GM12878 (cell line): ENCODE results near the gene MTMR4. TPM values are rescaled to one million over a fixed set of nuclear protein-coding genes. Genes with fewer than 3 reads are reported as not detected.

Source experiments
- ATAC-seq: fragments of 200-7000 bp; cut with Tn5 transposase; 3 replicates; pipeline ENCODE4 v1.9.1; 2020; ENCODE audit warnings: mild to moderate bottlenecking, moderate library complexity
- BruUV-seq: library from RNA; stranded (reverse); fragments of 400-500 nt; replicated peaks from 2 replicates; lab custom pipeline; 2021; lab: Mats Ljungman, UMichigan
- CTCF ChIA-PET: fragments of 300-600 bp; sonication (Branson Sonifier 250); formaldehyde crosslinking; extraction: SDS; loops from one replicate; lab custom pipeline; 2021; ENCODE audit warnings: inconsistent platforms; lab: Yijun Ruan, JAX
- POLR2A ChIA-PET: fragments of 350-600 bp; formaldehyde crosslinking; extraction: SDS; loops from one replicate; lab custom pipeline; 2021; ENCODE audit warnings: inconsistent platforms; lab: Charles Lee
- RAD21 ChIA-PET: fragments of 300-600 bp; sonication (Branson Sonifier 250); formaldehyde crosslinking; loops from one replicate; lab custom pipeline; 2023; ENCODE audit warnings: antibody characterized with exemption; ENCODE audit not compliant: unreplicated experiment; lab: Charles Lee
- SMC1A ChIA-PET: fragments of 300-600 bp; sonication (Branson Sonifier 250); formaldehyde crosslinking; loops from one replicate; lab custom pipeline; 2023; ENCODE audit not compliant: unreplicated experiment, uncharacterized antibody; lab: Charles Lee
- DNase-seq: peaks from one replicate; pipeline ENCODE4 v3.0.0-alpha.2; 2011; ENCODE audit warnings: low read depth, low spot score
- FAIRE-seq: peaks from 3 replicates; lab custom pipeline; 2011; peaks lifted over from hg19 to GRCh38; lab: Jason Lieb, UNC
- H2AFZ ChIP-seq: 2 replicates; pipeline ENCODE4 v1.6.0; 2011; ENCODE audit warnings: low read depth, low read length, control low read depth; ENCODE audit not compliant: control insufficient read depth
- H3K27ac ChIP-seq: 2 replicates; pipeline ENCODE4 v1.5.1; 2011; ENCODE audit warnings: control low read depth; ENCODE audit not compliant: control insufficient read depth, insufficient read depth
- H3K27me3 ChIP-seq, 2 experiments: replicated peaks in 1 of 2; 2 replicates each; pipeline versions ENCODE4 v1.6.0 to v1.6.1; 2011; ENCODE audit warnings: low read length in 1 of 2; ENCODE audit not compliant: control insufficient read depth in 2 of 2, insufficient read depth in 2 of 2
- H3K36me3 ChIP-seq, 2 experiments: 2 replicates each; pipeline ENCODE4 v1.5.1; 2011; ENCODE audit warnings: low read length in 1 of 2; ENCODE audit not compliant: control insufficient read depth in 2 of 2, insufficient read depth in 2 of 2
- H3K4me1 ChIP-seq: 2 replicates; pipeline ENCODE4 v1.6.1; 2011; ENCODE audit warnings: mild to moderate bottlenecking, low read length, moderate library complexity, mixed read lengths; ENCODE audit not compliant: control insufficient read depth, insufficient read depth
- H3K4me2 ChIP-seq: 2 replicates; pipeline ENCODE4 v1.6.0; 2011; ENCODE audit warnings: control low read depth; ENCODE audit not compliant: control insufficient read depth, insufficient read depth
- H3K4me3 ChIP-seq: fragments of 200-600 bp; sonication (generic); 2 replicates; pipeline ENCODE4 v1.5.1; 2016
- H3K79me2 ChIP-seq: 2 replicates; pipeline ENCODE4 v1.6.0; 2011; ENCODE audit warnings: low read length; ENCODE audit not compliant: control insufficient read depth, insufficient read depth
- H3K9ac ChIP-seq: 2 replicates; pipeline ENCODE4 v1.8.0; 2011; ENCODE audit warnings: low read length, control low read depth, mixed read lengths; ENCODE audit not compliant: control insufficient read depth, insufficient read depth
- H3K9me3 ChIP-seq: replicated peaks from 3 replicates; pipeline ENCODE4 v1.5.1; 2011; ENCODE audit warnings: mild to moderate bottlenecking, low read length; ENCODE audit not compliant: control insufficient read depth, insufficient read depth
- H4K20me1 ChIP-seq: 2 replicates; pipeline ENCODE4 v1.6.0; 2011; ENCODE audit not compliant: control insufficient read depth, insufficient read depth
- CBX3 ChIP-seq: fragments of 200-600 bp; sonication (generic); IDR thresholded peaks from 2 replicates; pipeline ENCODE4 v1.6.1; 2016; ENCODE audit warnings: low read depth, borderline replicate concordance
- E2F4 ChIP-seq: IDR thresholded peaks from 2 replicates; pipeline ENCODE4 v1.6.1; 2012; ENCODE audit warnings: low read depth, low read length, improper control_type of control experiment
- EZH2 ChIP-seq: IDR thresholded peaks from 2 replicates; pipeline ENCODE4 v1.6.1; 2012; ENCODE audit warnings: low read depth, mild to moderate bottlenecking, control low read depth, inconsistent platforms, low read length, borderline replicate concordance; ENCODE audit not compliant: control insufficient read depth
- GATAD2B ChIP-seq: fragments of 450-650 bp; conservative IDR thresholded peaks from 2 replicates; pipeline ENCODE4 v1.6.1; 2017; ENCODE audit warnings: low read depth, mild to moderate bottlenecking, moderate library complexity
- HDGF ChIP-seq: fragments of 450-650 bp; IDR thresholded peaks from 2 replicates; pipeline ENCODE4 v1.6.1; 2016; ENCODE audit warnings: antibody characterized with exemption
- IKZF2 ChIP-seq, 2 experiments: fragments of 450-650 bp; IDR thresholded peaks; 2 replicates each; pipeline ENCODE4 v1.6.1; 2017; ENCODE audit warnings: mild to moderate bottlenecking in 2 of 2, moderate library complexity in 2 of 2
- RELA ChIP-seq: fragments of 450-650 bp; IDR thresholded peaks from 2 replicates; pipeline ENCODE4 v1.8.0; 2014; ENCODE audit warnings: borderline replicate concordance; ENCODE audit not compliant: partially characterized antibody
- REST ChIP-seq: IDR thresholded peaks from 2 replicates; pipeline ENCODE4 v1.6.1; 2012; ENCODE audit warnings: mild to moderate bottlenecking, low read depth, low read length
- RFX5 ChIP-seq: IDR thresholded peaks from 2 replicates; pipeline ENCODE4 v1.6.1; 2011; ENCODE audit warnings: low read depth, low read length, improper control_type of control experiment
- WGBS: methylation state at CpG from one replicate; pipeline ENCODE4 v1.1.6; 2016; ENCODE audit warnings: low lambda C conversion rate; ENCODE audit not compliant: insufficient replicate concordance, insufficient coverage; ENCODE audit errors: missing lambda C conversion rate; 5-methylcytosine and 5-hydroxymethylcytosine counted together
- in situ Hi-C: fragments of 300-500 bp; cut with MboI; formaldehyde crosslinking; loops from 9 replicates; pipeline ENCODE4 v1.14.3; 2018; ENCODE audit warnings: mixed read lengths
- intact Hi-C: fragments of 100-400 bp; cut with micrococcal nuclease; formaldehyde crosslinking; loops from one replicate; pipeline ENCODE4 v1.14.2; 2022; ENCODE audit not compliant: unreplicated experiment
- polyA plus RNA-seq, 11 experiments: library from polyadenylated mRNA; depleted of rRNA in 4 of 11; unstranded in 6 of 11; stranded (reverse) in 5 of 11; fragments of >200 nt; fragmentation: Nextera tagmentation in 4 of 11; fragmentation: Illumina TruSeq in 1 of 11; extraction: Ambion mirVana in 4 of 11; extraction: Trizol in 1 of 11; gene quantifications; 1 replicate in 1 of 11; 2 replicates in 10 of 11; pipeline versions ENCODE4 v1.2.1 to v1.2.3, GENCODE V29; 2011 to 2016; ENCODE audit warnings: inconsistent platforms in 2 of 11, missing spikeins in 2 of 11, low read depth in 1 of 11
- total RNA-seq, 4 experiments: library from RNA; depleted of rRNA in 3 of 4; stranded (reverse); fragments of >200 nt in 3 of 4; fragmentation: Illumina TruSeq in 1 of 4; extraction: Trizol in 1 of 4; gene quantifications; 2 replicates each; pipeline versions ENCODE4 v1.2.1 to v1.2.3, GENCODE V29; 2013 to 2021

Gene MTMR4
- total and polyA plus RNA-seq, 10 of the 15 experiments (the other 5 are each of a cell fraction or from before 2014, with no cell fraction given), result 12.8 to 127 (median 53.2) TPM

DNA sequence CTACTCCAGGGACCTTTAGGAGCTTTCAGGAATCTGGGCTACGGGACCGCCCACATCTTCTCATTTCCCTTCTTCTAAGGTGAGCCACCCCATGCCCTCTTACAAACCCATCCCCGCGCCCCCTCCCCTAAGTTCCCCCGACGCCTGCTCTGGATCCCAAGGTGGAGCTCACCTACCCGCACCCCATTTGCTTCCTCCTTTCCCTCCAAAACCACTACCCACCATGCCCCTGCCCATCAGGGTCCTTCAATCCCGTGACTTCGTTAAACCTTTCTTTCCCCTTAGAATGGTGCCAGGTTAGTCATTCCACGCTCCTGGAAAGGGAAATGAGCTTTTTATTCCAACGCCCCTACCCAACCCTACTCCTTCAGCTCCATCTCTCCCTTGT lies 326 bp upstream of the MTMR4 start:
- FAIRE-seq (no peak), ATAC-seq (no peak), DNase-seq (no peak)
- Histone ChIP-seq H2AFZ (no peak overlapping the region), H3K4me2 (peak overlapping the region; percentile 71), H3K79me2 (peaks cover 46% of the 10 kb centered on the region), H3K9ac (no peak overlapping the region; the same call in 1 of the 2 replicates), H3K27me3 (no peaks in the 10 kb centered on the region), H3K4me1 (peaks cover 28% of the 10 kb centered on the region), H4K20me1 (0 out of 2 replicates have a peak, but pooled peaks cover 2% of the 10 kb centered on the region), H3K27ac (peak overlapping the region; percentile 76), H3K9me3 (no peaks in the 10 kb centered on the region; the same call in 2 of the 3 replicates), H3K36me3 (peaks cover 13% of the 10 kb centered on the region in 2 experiments; a peak in 3 of 4 replicates), H3K4me3 (peak overlapping the region; percentile 98)
- intact Hi-C loops (loop anchor here (5.0 kb wide), 2 partner anchors 103 to 172 kb away; no protein-coding TSS in a partner anchor), in situ Hi-C loops (no loop called here)
- CTCF ChIA-PET, result interaction anchor here (0.9 to 2.2 kb wide), 6 partner anchors 9 to 197 kb away, joined by 3 to 15 read pairs (median 4); partner anchors contain the start of gene RAD51C
- 32% methylated on average over 11 of the region's 11 CpGs for WGBS
- RAD21 ChIA-PET, result interaction anchor here (0.7 to 1.2 kb wide), 6 partner anchors 10 to 592 kb away, joined by 3 to 4 read pairs (median 4); partner anchors contain the start of gene TRIM37
- SMC1A ChIA-PET, result interaction anchor here (0.8 to 4.2 kb wide), 5 partner anchors 11 to 197 kb away, joined by 3 to 22 read pairs (median 4); no protein-coding TSS in a partner anchor
- TF ChIP-seq HDGF (0 out of 2 replicates have a peak, but pooled peaks have one; percentile 66), EZH2 (no peak), E2F4 (no peak), RELA (no peak), GATAD2B (no peak), RFX5 (no peak), REST (no peak), IKZF2 (IDR thresholded peaks at IDR 0.05) (0 out of 4 replicates have a peak, but pooled peaks of 1 of the 2 experiments have one; percentile 9), CBX3 (no peak)
- POLR2A ChIA-PET, result interaction anchor here (0.5 to 1.4 kb wide), 7 partner anchors 9 to 198 kb away, joined by 3 to 5 read pairs (median 3); no protein-coding TSS in a partner anchor
- BruUV-seq, result no TSS peak
